ENCODE measurements around the gene C9orf43.

DNA sequence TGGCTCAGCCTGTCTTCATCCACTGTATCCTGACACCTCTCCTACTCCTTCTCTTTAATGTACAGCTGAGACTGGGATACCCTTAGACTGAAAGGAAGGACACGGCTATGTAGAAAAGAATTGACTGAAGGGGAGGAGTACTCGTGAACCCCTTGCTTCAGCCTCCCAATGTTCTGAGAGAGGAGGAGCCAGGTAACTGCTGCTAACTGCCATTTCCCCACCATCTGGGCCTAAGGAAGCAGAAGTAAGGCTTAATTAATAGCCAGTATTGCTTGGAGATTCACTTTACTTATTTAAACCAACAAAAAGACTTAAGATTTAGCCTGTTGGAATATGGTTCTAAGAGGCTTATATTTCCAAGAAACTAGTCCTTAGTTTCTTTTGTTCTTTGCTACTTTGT is 34.2 kb downstream of the C9orf43 start:
- TF ChIP-seq POLR2A (IDR thresholded peaks at IDR 0.05) (no peak), POLR2AphosphoS5 (IDR thresholded peaks at IDR 0.05) (no peak), EP300 (IDR thresholded peaks at IDR 0.05) (no peak)
- TF ChIP-seq, protein P1, sequence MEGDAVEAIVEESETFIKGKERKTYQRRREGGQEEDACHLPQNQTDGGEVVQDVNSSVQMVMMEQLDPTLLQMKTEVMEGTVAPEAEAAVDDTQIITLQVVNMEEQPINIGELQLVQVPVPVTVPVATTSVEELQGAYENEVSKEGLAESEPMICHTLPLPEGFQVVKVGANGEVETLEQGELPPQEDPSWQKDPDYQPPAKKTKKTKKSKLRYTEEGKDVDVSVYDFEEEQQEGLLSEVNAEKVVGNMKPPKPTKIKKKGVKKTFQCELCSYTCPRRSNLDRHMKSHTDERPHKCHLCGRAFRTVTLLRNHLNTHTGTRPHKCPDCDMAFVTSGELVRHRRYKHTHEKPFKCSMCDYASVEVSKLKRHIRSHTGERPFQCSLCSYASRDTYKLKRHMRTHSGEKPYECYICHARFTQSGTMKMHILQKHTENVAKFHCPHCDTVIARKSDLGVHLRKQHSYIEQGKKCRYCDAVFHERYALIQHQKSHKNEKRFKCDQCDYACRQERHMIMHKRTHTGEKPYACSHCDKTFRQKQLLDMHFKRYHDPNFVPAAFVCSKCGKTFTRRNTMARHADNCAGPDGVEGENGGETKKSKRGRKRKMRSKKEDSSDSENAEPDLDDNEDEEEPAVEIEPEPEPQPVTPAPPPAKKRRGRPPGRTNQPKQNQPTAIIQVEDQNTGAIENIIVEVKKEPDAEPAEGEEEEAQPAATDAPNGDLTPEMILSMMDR (IDR thresholded peaks at IDR 0.05): no peak

Data from suprapubic skin (tissue), 4 donors.